Right lobe of liver (tissue), 6 donors: Measurements from ENCODE around the gene EPHB1. TPM values are rescaled to one million over a fixed set of nuclear protein-coding genes. Genes with fewer than 3 reads are reported as not detected.
"Not testable (repeated sequence)": the region's sequence is repeated elsewhere in the genome, so short reads cannot be mapped to it uniquely, and the experiment has no call there.

Source experiments
- ATAC-seq, 4 donors: fragments of 200-7000 bp; cut with Tn5 transposase; one replicate each; pipeline ENCODE4 v1.9.1; 2020; ENCODE audit warnings: mild to moderate bottlenecking in 4 of 4, moderate library complexity in 4 of 4
- DNase-seq, 3 donors: peaks; one replicate each; pipeline ENCODE4 v3.0.0-alpha.2; 2020
- H3K27ac ChIP-seq, 3 donors: fragments of 200-600 bp; one replicate each; pipeline ENCODE4 v1.8.0; 2022
- H3K27me3 ChIP-seq, 2 donors: fragments of 200-600 bp; one replicate each; pipeline ENCODE4 v1.8.0; 2022
- H3K36me3 ChIP-seq, 4 donors: fragments of 200-600 bp; sonication (generic) in 1 of 4; one replicate each; pipeline versions ENCODE4 v1.5.1 to v1.8.0; 2017 to 2022; ENCODE audit warnings: control low read depth in 1 of 4
- H3K4me1 ChIP-seq, 4 donors: fragments of 200-600 bp; sonication (generic) in 1 of 4; one replicate each; pipeline versions ENCODE4 v1.5.1 to v1.8.0; 2017 to 2022; ENCODE audit warnings: control low read depth in 1 of 4
- H3K4me3 ChIP-seq, 3 donors: fragments of 200-600 bp; one replicate each; pipeline ENCODE4 v1.8.0; 2022
- H3K9me3 ChIP-seq, 4 donors: fragments of 200-600 bp; sonication (generic) in 1 of 4; one replicate each; pipeline versions ENCODE4 v1.5.1 to v1.8.0; 2017 to 2022; ENCODE audit warnings: control low read depth in 1 of 4
- POLR2A ChIP-seq: fragments of 450-650 bp; IDR thresholded peaks from one replicate; pipeline ENCODE4 v1.6.1; 2017; ENCODE audit warnings: antibody characterized with exemption, mild to moderate bottlenecking
- WGBS: methylation state at CpG from one replicate; pipeline ENCODE4 v1.1.6; 2018; ENCODE audit warnings: low coverage, low lambda C conversion rate; ENCODE audit not compliant: insufficient coverage; ENCODE audit errors: missing lambda C conversion rate; 5-methylcytosine and 5-hydroxymethylcytosine counted together
- intact Hi-C, 2 donors: fragments of 100-400 bp; cut with DNase I; formaldehyde crosslinking; loops; one replicate each; pipeline versions ENCODE4 v1.11.2 to v1.14.1; 2022
- total RNA-seq, 6 experiments: library from RNA; depleted of rRNA in 2 of 6; stranded (reverse); fragments of >200 nt in 2 of 6; fragmentation: NEBNext Ultra II Directional in 3 of 6; extraction: Animal tissue kit (Norgen Biotek cat#: 25700) in 3 of 6; gene quantifications; one replicate each; pipeline versions ENCODE4 v1.1.0 to v1.2.4, GENCODE V29; 2016 to 2023
- TF ChIP-seq, protein P1 (sequence below), 4 donors: fragments of 200-600 bp in 3 of 4; fragments of 450-650 bp in 1 of 4; IDR thresholded peaks; one replicate each; pipeline versions ENCODE4 v1.5.1 to v1.8.0; 2016 to 2022; ENCODE audit warnings: antibody characterized with exemption in 4 of 4, mild to moderate bottlenecking in 2 of 4
- donor health status: DM: no; HTN: yes; CAD: no.
- donor health status: DM: no; HTN: no; CAD: no.
- donor health status: DM: no; HTN: no; CAD: no.
- donor health status: DM: no; HTN: yes; CAD: no.
- donor health status: DM: no; HTN: yes; CAD: no.

The EPHB1 gene
- total RNA-seq, 6 experiments from 2014 or later, result 0.63 to 10.9 (median 1.8) TPM

DNA sequence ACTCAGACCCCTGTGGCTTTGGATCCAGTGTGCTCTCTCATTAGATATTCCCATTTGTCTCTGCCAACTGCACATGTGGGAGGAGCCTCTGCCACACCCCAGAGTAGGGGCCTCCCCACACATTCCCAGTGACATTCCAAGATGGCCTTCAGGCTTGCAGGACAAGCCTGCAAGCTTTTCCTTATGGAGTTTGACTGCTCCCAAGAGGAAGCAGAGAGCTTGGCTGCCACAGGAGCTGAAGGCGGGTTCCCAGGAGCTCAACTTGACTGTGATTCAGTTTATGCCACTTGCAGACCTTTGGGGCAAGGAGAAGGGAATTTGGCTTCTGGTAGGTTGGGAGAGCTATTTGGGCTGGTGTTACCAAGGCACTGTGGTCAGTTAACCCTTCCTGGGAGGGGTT is 22.5 kb upstream of the EPHB1 start:
- ATAC-seq (no peak), DNase-seq (no peak)
- Histone ChIP-seq H3K36me3 (no peaks in the 10 kb centered on the region), H3K4me3 (no peak overlapping the region), H3K4me1 (no peaks in the 10 kb centered on the region), H3K27ac (no peak overlapping the region), H3K9me3 (no peaks in the 10 kb centered on the region), H3K27me3 (no peaks in the 10 kb centered on the region)
- no CpG with 5 or more reads among the region's 1 CpG for WGBS
- intact Hi-C loops, result no loop called here
- TF ChIP-seq, protein P1, sequence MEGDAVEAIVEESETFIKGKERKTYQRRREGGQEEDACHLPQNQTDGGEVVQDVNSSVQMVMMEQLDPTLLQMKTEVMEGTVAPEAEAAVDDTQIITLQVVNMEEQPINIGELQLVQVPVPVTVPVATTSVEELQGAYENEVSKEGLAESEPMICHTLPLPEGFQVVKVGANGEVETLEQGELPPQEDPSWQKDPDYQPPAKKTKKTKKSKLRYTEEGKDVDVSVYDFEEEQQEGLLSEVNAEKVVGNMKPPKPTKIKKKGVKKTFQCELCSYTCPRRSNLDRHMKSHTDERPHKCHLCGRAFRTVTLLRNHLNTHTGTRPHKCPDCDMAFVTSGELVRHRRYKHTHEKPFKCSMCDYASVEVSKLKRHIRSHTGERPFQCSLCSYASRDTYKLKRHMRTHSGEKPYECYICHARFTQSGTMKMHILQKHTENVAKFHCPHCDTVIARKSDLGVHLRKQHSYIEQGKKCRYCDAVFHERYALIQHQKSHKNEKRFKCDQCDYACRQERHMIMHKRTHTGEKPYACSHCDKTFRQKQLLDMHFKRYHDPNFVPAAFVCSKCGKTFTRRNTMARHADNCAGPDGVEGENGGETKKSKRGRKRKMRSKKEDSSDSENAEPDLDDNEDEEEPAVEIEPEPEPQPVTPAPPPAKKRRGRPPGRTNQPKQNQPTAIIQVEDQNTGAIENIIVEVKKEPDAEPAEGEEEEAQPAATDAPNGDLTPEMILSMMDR (IDR thresholded peaks at IDR 0.05), result no peak
- TF ChIP-seq POLR2A, result no peak

DNA sequence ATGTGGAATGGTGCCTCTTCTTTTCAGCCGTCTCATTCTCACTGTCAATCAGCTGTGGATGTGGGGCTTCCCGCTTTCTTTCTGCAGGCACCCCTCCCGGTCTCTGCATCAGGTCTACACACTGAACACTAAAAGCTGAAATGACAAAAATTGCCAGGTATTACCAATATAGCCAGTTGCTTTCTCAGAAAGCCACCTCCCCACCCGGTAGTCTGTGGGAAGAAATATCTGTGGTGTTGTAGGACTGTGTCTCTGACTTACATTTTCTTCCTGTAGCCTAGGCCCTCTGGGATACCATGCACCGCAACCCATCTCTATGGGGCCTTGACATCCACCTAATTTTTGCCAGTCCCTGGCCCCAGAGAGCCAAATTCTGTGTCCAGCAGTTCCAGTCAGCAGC is 19.2 kb upstream of the EPHB1 start:
- H3K27ac ChIP-seq, result no peak overlapping the region
- H3K4me3 ChIP-seq, result no peak overlapping the region
- no peaks in the 10 kb centered on the region for H3K27me3 ChIP-seq
- no peaks in the 10 kb centered on the region for H3K9me3 ChIP-seq
- H3K36me3 ChIP-seq, result no peaks in the 10 kb centered on the region
- H3K4me1 ChIP-seq, result no peaks in the 10 kb centered on the region
- intact Hi-C loops, result no loop called here
- WGBS, result 74% methylated on average over 5 of the region's 5 CpGs
- no peak for DNase-seq
- ATAC-seq, result no peak
- TF ChIP-seq, protein P1 (IDR thresholded peaks at IDR 0.05), result no peak
- TF ChIP-seq POLR2A, result no peak

DNA sequence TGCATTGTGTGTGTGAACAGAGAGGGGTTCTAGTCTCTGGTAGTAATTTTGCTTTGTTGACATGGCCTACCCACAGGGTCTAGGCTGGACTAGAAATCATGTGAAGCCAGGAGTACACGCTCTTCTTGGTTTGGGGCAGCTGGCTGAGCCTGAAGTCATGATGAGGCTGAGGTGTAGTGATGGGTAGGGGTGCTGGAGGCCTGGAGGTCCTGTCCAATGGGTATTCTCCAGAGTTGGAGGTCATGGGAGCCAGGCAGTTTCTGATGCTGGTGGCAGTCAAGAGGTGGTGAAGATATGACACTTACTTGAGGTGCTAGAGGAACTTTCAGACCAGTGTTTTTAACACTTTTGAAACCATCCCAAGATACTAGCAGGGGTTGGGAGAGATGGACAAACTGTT is 18.5 kb upstream of the EPHB1 start:
- no peak for ATAC-seq
- intact Hi-C loops, result no loop called here
- Histone ChIP-seq H3K4me3 (no peak overlapping the region), H3K36me3 (no peaks in the 10 kb centered on the region), H3K27me3 (no peaks in the 10 kb centered on the region), H3K4me1 (no peaks in the 10 kb centered on the region), H3K9me3 (no peaks in the 10 kb centered on the region), H3K27ac (no peak overlapping the region)
- no CpG with 5 or more reads among the region's 1 CpG for WGBS
- no peak for DNase-seq
- no peak for TF ChIP-seq POLR2A
- TF ChIP-seq, protein P1 (IDR thresholded peaks at IDR 0.05), result no peak

DNA sequence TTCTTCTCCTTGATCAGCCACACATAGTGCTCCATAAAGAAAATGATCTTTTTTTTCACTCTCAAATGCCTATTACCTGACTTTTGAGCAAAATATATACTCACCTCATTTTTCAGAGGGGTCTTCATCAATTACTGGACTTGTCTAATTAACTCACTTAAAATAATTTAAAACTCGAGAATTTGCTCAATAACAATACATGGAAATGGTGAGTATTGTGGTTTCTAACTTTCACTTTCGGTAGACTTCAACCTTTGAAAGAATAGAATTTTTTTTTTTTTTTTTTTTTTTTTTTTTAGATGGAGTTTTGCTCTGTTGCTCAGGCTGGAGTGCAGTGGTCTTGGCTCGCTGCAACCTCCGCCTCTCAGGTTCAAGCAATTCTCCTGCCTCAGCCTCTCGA is 17.7 kb upstream of the EPHB1 start:
- no peak for ATAC-seq
- TF ChIP-seq POLR2A, result no peak
- TF ChIP-seq, protein P1 (IDR thresholded peaks at IDR 0.05), result no peak
- 66% methylated on average over 5 of the region's 5 CpGs for WGBS
- intact Hi-C loops, result no loop called here
- no peak overlapping the region for H3K27ac ChIP-seq
- H3K27me3 ChIP-seq, result no peaks in the 10 kb centered on the region
- no peaks in the 10 kb centered on the region for H3K9me3 ChIP-seq
- no peak for DNase-seq
- H3K4me3 ChIP-seq, result no peak overlapping the region
- no peaks in the 10 kb centered on the region for H3K36me3 ChIP-seq
- no peaks in the 10 kb centered on the region for H3K4me1 ChIP-seq

DNA sequence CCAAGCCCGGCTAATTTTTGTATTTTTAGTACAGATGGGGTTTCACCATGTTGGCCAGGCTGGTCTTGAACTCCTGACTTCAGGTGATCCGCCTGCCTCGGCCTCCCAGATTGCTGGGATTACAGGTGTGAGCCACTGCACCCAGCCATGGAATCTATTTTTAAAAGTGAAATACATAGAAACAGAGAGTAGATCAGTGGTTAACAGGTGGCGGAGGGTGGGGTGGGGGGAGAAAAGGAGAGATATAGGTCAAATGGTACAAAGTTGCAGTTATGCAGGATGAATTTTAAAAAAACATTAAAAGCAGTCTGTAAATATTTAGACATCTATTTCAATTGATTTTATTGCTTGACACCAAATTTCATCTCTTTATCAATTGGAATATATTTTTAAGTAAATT is 6.8 kb upstream of the EPHB1 start:
- intact Hi-C loops, H3K27ac ChIP-seq, H3K4me3 ChIP-seq, DNase-seq, H3K36me3 ChIP-seq, H3K4me1 ChIP-seq, ATAC-seq, H3K27me3 ChIP-seq, H3K9me3 ChIP-seq: not testable (repeated sequence)
- WGBS, result 46% methylated on average over 2 of the region's 4 CpGs
